ENCODE data around the gene FILIP1. TPM values are rescaled to one million over a fixed set of nuclear protein-coding genes. Genes with fewer than 3 reads are reported as not detected.

The FILIP1 gene
- total RNA-seq, 4 donors from 2014 or later: 6.0 to 12.3 (median 7.2) TPM

- H3K4me1 ChIP-seq: peaks cover 3 to 61% (median 18%) of the 10 kb centered on the region in 4 donors
- H3K36me3 ChIP-seq: no peaks in the 10 kb centered on the region
- intact Hi-C loops (cut with DNase I; ENCODE audit: low total_unique reads): no loop called here
- H3K27ac ChIP-seq: no peak overlapping the region
- in situ Hi-C loops (cut with MboI; ENCODE audit: low pct_ligation_motif_present in 1 of 4, low pct_unique_long_range_greater_than_20kb in 1 of 4, low sequenced_read_pairs in 3 of 4): no loop called here
- no peak overlapping the region for H3K4me3 ChIP-seq
- DNase-seq: no peak
- no peaks in the 10 kb centered on the region for H3K9me3 ChIP-seq
- TF ChIP-seq POLR2AphosphoS5 (IDR thresholded peaks at IDR 0.05) (no peak), POLR2A (IDR thresholded peaks at IDR 0.05) (no peak), CTCF (IDR thresholded peaks at IDR 0.05) (no peak), EP300 (IDR thresholded peaks at IDR 0.05; ENCODE audit: low read depth) (no peak)
- no peaks in the 10 kb centered on the region for H3K27me3 ChIP-seq
These were observed 218.5 kb downstream of the FILIP1 start for GRCh38 chr6:75275067-75275466.

- no peak for TF ChIP-seq POLR2A (IDR thresholded peaks at IDR 0.05)
- no peak for TF ChIP-seq CTCF (IDR thresholded peaks at IDR 0.05)
- TF ChIP-seq EP300 (IDR thresholded peaks at IDR 0.05; ENCODE audit: low read depth): no peak
- TF ChIP-seq POLR2AphosphoS5 (IDR thresholded peaks at IDR 0.05): no peak
- in situ Hi-C loops (cut with MboI; ENCODE audit: low pct_ligation_motif_present in 1 of 4, low pct_unique_long_range_greater_than_20kb in 1 of 4, low sequenced_read_pairs in 3 of 4): no loop called here
These were observed 220.6 kb downstream of the FILIP1 start for GRCh38 chr6:75273009-75273408.

GRCh38 chr6:75272145-75272840, 221.3 kb downstream of the FILIP1 start:
- Histone ChIP-seq H3K27ac (peak overlapping the region; percentile 21 to 48 (median 26)), H3K9me3 (no peaks in the 10 kb centered on the region), H3K4me3 (no peak overlapping the region), H3K4me1 (peaks cover 3 to 55% (median 20%) of the 10 kb centered on the region in 4 donors), H3K27me3 (no peaks in the 10 kb centered on the region), H3K36me3 (no peaks in the 10 kb centered on the region)
- in situ Hi-C loops (cut with MboI; ENCODE audit: low pct_ligation_motif_present in 1 of 4, low pct_unique_long_range_greater_than_20kb in 1 of 4, low sequenced_read_pairs in 3 of 4): no loop called here
- intact Hi-C loops (cut with DNase I; ENCODE audit: low total_unique reads): no loop called here
- TF ChIP-seq EP300 (IDR thresholded peaks at IDR 0.05; ENCODE audit: low read depth) (no peak), POLR2AphosphoS5 (IDR thresholded peaks at IDR 0.05) (no peak), CTCF (IDR thresholded peaks at IDR 0.05) (no peak), POLR2A (IDR thresholded peaks at IDR 0.05) (no peak)
- 83 to 90% methylated on average over 5 of the region's 5 CpGs for WGBS, 2 donors (ENCODE audit: low coverage in 1 of 2)
- no peak for DNase-seq

More at GRCh38 chr6:75273009-75273408, 220.6 kb downstream of the FILIP1 start:
- peak overlapping the region in 3 of 4 donors; percentile 12 to 48 (median 21) for H3K27ac ChIP-seq
- no peaks in the 10 kb centered on the region for H3K36me3 ChIP-seq
- H3K4me1 ChIP-seq: peaks cover 3 to 55% (median 12%) of the 10 kb centered on the region in 4 donors
- H3K27me3 ChIP-seq: no peaks in the 10 kb centered on the region
- 60 to 79% methylated on average over 4 of the region's 4 CpGs for WGBS, 2 donors (ENCODE audit: low coverage in 1 of 2)
- no peak overlapping the region for H3K4me3 ChIP-seq
- no peaks in the 10 kb centered on the region for H3K9me3 ChIP-seq
- intact Hi-C loops (cut with DNase I; ENCODE audit: low total_unique reads): no loop called here
- no peak for DNase-seq

DNA sequence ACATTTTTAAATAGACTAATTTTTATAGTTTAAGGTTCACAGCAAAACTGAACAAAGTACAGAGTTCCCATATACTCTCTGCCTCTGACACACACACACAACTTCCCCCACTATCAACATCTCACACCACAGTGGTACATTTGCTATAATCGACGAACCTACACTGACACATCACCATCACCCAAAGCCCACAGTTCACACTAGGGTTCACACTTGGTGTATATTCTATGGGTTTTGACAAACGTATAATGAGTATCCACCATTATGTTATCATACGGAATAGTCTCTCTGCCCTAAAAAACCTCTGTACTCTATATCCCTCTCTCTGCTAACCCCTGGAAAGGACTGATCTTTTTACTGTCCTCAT, 224.6 kb downstream of the FILIP1 start:
- H3K9me3 ChIP-seq: no peaks in the 10 kb centered on the region
- H3K4me3 ChIP-seq: no peak overlapping the region
- H3K27ac ChIP-seq: no peak overlapping the region
- WGBS, 2 donors (ENCODE audit: low coverage in 1 of 2): 85 to 92% methylated on average over 4 of the region's 4 CpGs
- peaks cover 0 to 7% (median 0%) of the 10 kb centered on the region in 4 donors for H3K36me3 ChIP-seq
- intact Hi-C loops (cut with DNase I; ENCODE audit: low total_unique reads): loop anchor here (10.0 kb wide), 1 partner anchor 256 kb away; no protein-coding TSS in a partner anchor
- DNase-seq: no peak
- H3K27me3 ChIP-seq: no peaks in the 10 kb centered on the region
- in situ Hi-C loops (cut with MboI; ENCODE audit: low pct_ligation_motif_present in 1 of 4, low pct_unique_long_range_greater_than_20kb in 1 of 4, low sequenced_read_pairs in 3 of 4): loop anchor here in 1 of 4 donors (10.0 kb wide), 1 partner anchor 266 kb away; no protein-coding TSS in a partner anchor
- peaks cover under 1 to 44% (median 21%) of the 10 kb centered on the region in 4 donors for H3K4me1 ChIP-seq
- TF ChIP-seq POLR2A (IDR thresholded peaks at IDR 0.05) (no peak), POLR2AphosphoS5 (IDR thresholded peaks at IDR 0.05) (no peak)
